Measurements from ENCODE around the gene SH3TC1.

GRCh38 chr4:8254076-8254475 is 55.0 kb downstream of the SH3TC1 start:
- TF ChIP-seq POLR2A (IDR thresholded peaks at IDR 0.05; ENCODE audit: low read length) (no peak), GATA1 (IDR thresholded peaks at IDR 0.05; ENCODE audit: low read depth, low read length) (no peak)

Measured in erythroblast (primary cell).